ENCODE data around the gene SREBF2.
A peak's percentile ranks its signal among the peaks of the same experiment; 100 is the strongest.

SREBF2 gene

GRCh38 chr22:41816871-41817270 is 16.0 kb upstream of the SREBF2 start:
- Mint-ChIP-seq H3K9me3 (no peaks in the 10 kb centered on the region), H3K27me3 (ENCODE audit: low read depth, poor library complexity) (peaks cover 6% of the 10 kb centered on the region), H3K4me3 (no peak overlapping the region), H3K36me3 (ENCODE audit: low read depth) (peaks cover 49% of the 10 kb centered on the region), H3K4me1 (peaks cover 27% of the 10 kb centered on the region), H3K27ac (no peak overlapping the region)
- no peak for DNase-seq
- TF ChIP-seq CTCF (IDR thresholded peaks at IDR 0.05) = no peak

- no peak for DNase-seq
- no peak for TF ChIP-seq CTCF (IDR thresholded peaks at IDR 0.05)
- Mint-ChIP-seq H3K4me1 (peaks cover 30% of the 10 kb centered on the region), H3K36me3 (ENCODE audit: low read depth) (peaks cover 54% of the 10 kb centered on the region), H3K9me3 (no peaks in the 10 kb centered on the region), H3K27ac (peak overlapping the region; percentile 4), H3K27me3 (ENCODE audit: low read depth, poor library complexity) (peaks cover 6% of the 10 kb centered on the region), H3K4me3 (no peak overlapping the region)
Observed at GRCh38 chr22:41818011-41818410, 14.9 kb upstream of the SREBF2 start.

- no peak for DNase-seq
- H3K36me3 Mint-ChIP-seq (ENCODE audit: low read depth) = peaks cover 52% of the 10 kb centered on the region
- H3K4me3 Mint-ChIP-seq = no peak overlapping the region
- H3K9me3 Mint-ChIP-seq = no peaks in the 10 kb centered on the region
- no peak for TF ChIP-seq CTCF (IDR thresholded peaks at IDR 0.05)
- no peak overlapping the region for H3K27ac Mint-ChIP-seq
- peaks cover 6% of the 10 kb centered on the region for H3K27me3 Mint-ChIP-seq (ENCODE audit: low read depth, poor library complexity)
- H3K4me1 Mint-ChIP-seq = peaks cover 33% of the 10 kb centered on the region
Observed at GRCh38 chr22:41818596-41818995, 14.3 kb upstream of the SREBF2 start.

- Mint-ChIP-seq H3K27ac (no peak overlapping the region), H3K4me1 (peaks cover 40% of the 10 kb centered on the region)
- TF ChIP-seq CTCF (IDR thresholded peaks at IDR 0.05) = no peak
Observed at GRCh38 chr22:41819257-41819656, 13.6 kb upstream of the SREBF2 start.

GRCh38 chr22:41820447-41820846 is 12.5 kb upstream of the SREBF2 start:
- H3K9me3 Mint-ChIP-seq = no peaks in the 10 kb centered on the region
- no peak for TF ChIP-seq CTCF (IDR thresholded peaks at IDR 0.05)
- peak overlapping the region; percentile 15 for H3K27ac Mint-ChIP-seq
- no peak for DNase-seq
- H3K27me3 Mint-ChIP-seq (ENCODE audit: low read depth, poor library complexity) = peaks cover 3% of the 10 kb centered on the region
- H3K36me3 Mint-ChIP-seq (ENCODE audit: low read depth) = peaks cover 51% of the 10 kb centered on the region
- no peak overlapping the region for H3K4me3 Mint-ChIP-seq
- H3K4me1 Mint-ChIP-seq = peaks cover 52% of the 10 kb centered on the region

More at GRCh38 chr22:41819257-41819656, 13.6 kb upstream of the SREBF2 start:
- Mint-ChIP-seq H3K9me3 (no peaks in the 10 kb centered on the region), H3K4me3 (no peak overlapping the region), H3K27me3 (ENCODE audit: low read depth, poor library complexity) (peaks cover 5% of the 10 kb centered on the region), H3K36me3 (ENCODE audit: low read depth) (peaks cover 52% of the 10 kb centered on the region)
- no peak for DNase-seq

- Mint-ChIP-seq H3K27me3 (ENCODE audit: low read depth, poor library complexity) (peaks cover 3% of the 10 kb centered on the region), H3K4me1 (peaks cover 59% of the 10 kb centered on the region), H3K4me3 (no peak overlapping the region), H3K36me3 (ENCODE audit: low read depth) (peaks cover 43% of the 10 kb centered on the region), H3K27ac (peak overlapping the region; percentile 41), H3K9me3 (no peaks in the 10 kb centered on the region)
- no peak for TF ChIP-seq CTCF (IDR thresholded peaks at IDR 0.05)
- no peak for DNase-seq
Observed at GRCh38 chr22:41821471-41822316, 11.2 kb upstream of the SREBF2 start.
